Fibroblast of lung (primary cell): Measurements from ENCODE around the gene RAB5IF. TPM values are rescaled to one million over a fixed set of nuclear protein-coding genes. Genes with fewer than 3 reads are reported as not detected.
A peak's percentile ranks its signal among the peaks of the same experiment; 100 is the strongest.

ENCODE experiments used
- DNase-seq, 2 donors: peaks; one replicate each; pipeline versions ENCODE4 v3.0.0 to v3.0.0-alpha.2; 2010; ENCODE audit warnings: low read depth in 2 of 2
- H2AFZ ChIP-seq: 2 replicates; pipeline ENCODE4 v1.5.1; 2012; ENCODE audit warnings: low read length, control low read depth, inconsistent platforms
- H3K27ac ChIP-seq: 2 replicates; pipeline ENCODE4 v1.5.1; 2011; ENCODE audit warnings: low read length, control low read depth; ENCODE audit not compliant: insufficient read depth
- H3K27me3 ChIP-seq: 2 replicates; pipeline ENCODE4 v1.5.1; 2011; ENCODE audit warnings: mild to moderate bottlenecking, low read length; ENCODE audit not compliant: control insufficient read depth, insufficient read depth
- H3K36me3 ChIP-seq: 2 replicates; pipeline ENCODE4 v1.5.1; 2011; ENCODE audit warnings: low read length; ENCODE audit not compliant: control insufficient read depth, insufficient read depth
- H3K4me1 ChIP-seq: 2 replicates; pipeline ENCODE4 v1.5.1; 2011; ENCODE audit warnings: low read length; ENCODE audit not compliant: control insufficient read depth, insufficient read depth; ENCODE audit errors: extremely low read depth
- H3K4me2 ChIP-seq: 2 replicates; pipeline ENCODE4 v1.5.1; 2011; ENCODE audit warnings: low read length, control low read depth; ENCODE audit not compliant: insufficient read depth; ENCODE audit errors: extremely low read depth
- H3K4me3 ChIP-seq, 4 experiments: fragments of 200-600 bp in 1 of 4; sonication (generic) in 1 of 4; replicated peaks in 1 of 4; 2 replicates each; pipeline ENCODE4 v1.5.1; 2011 to 2016; ENCODE audit warnings: low read length in 4 of 4, low read depth in 3 of 4, mild to moderate bottlenecking in 3 of 4, control low read depth in 2 of 4, inconsistent platforms in 1 of 4, mixed read lengths in 1 of 4; ENCODE audit not compliant: insufficient read depth in 1 of 4; ENCODE audit errors: control extremely low read depth in 1 of 4
- H3K79me2 ChIP-seq: 2 replicates; pipeline ENCODE4 v1.5.1; 2012; ENCODE audit warnings: mild to moderate bottlenecking, low read length, inconsistent platforms; ENCODE audit not compliant: control insufficient read depth, insufficient read depth
- H3K9ac ChIP-seq: 2 replicates; pipeline ENCODE4 v1.5.1; 2011; ENCODE audit warnings: mild to moderate bottlenecking, low read length, control low read depth; ENCODE audit not compliant: insufficient read depth
- H3K9me3 ChIP-seq: 2 replicates; pipeline ENCODE4 v1.5.1; 2012; ENCODE audit warnings: low read depth, low read length; ENCODE audit not compliant: control insufficient read depth, insufficient read depth
- H4K20me1 ChIP-seq: 2 replicates; pipeline ENCODE4 v1.5.1; 2011; ENCODE audit warnings: low read length; ENCODE audit not compliant: control insufficient read depth, insufficient read depth; ENCODE audit errors: extremely low read depth
- EZH2 ChIP-seq: IDR thresholded peaks from 2 replicates; pipeline ENCODE4 v1.5.1; 2012; ENCODE audit warnings: low read length, control low read depth, mild to moderate bottlenecking; ENCODE audit errors: missing control alignments
- polyA plus RNA-seq, 2 donors: library from polyadenylated mRNA; depleted of rRNA in 1 of 2; stranded (reverse) in 1 of 2; unstranded in 1 of 2; fragments of >200 nt; gene quantifications; 2 replicates each; pipeline ENCODE4 v1.2.1, GENCODE V29; 2011 to 2012; ENCODE audit warnings: missing spikeins in 1 of 2
- total RNA-seq: library from RNA; depleted of rRNA; stranded (reverse); fragments of >200 nt; gene quantifications from 2 replicates; pipeline ENCODE4 v1.2.1, GENCODE V29; 2014
- TF ChIP-seq, protein P1 (sequence below), 2 donors: IDR thresholded peaks in 1 of 2; conservative IDR thresholded peaks in 1 of 2; 1 replicate in 1 of 2; 2 replicates in 1 of 2; pipeline ENCODE4 v1.5.1; 2011 to 2012; ENCODE audit warnings: low read length in 2 of 2, control low read depth in 1 of 2, inconsistent platforms in 1 of 2, low read depth in 1 of 2, mild to moderate bottlenecking in 1 of 2

Gene RAB5IF
- total and polyA plus RNA-seq, 2 donors (not counting 1 experiment from before 2014, with no cell fraction given) = 58.0 to 104 TPM

DNA sequence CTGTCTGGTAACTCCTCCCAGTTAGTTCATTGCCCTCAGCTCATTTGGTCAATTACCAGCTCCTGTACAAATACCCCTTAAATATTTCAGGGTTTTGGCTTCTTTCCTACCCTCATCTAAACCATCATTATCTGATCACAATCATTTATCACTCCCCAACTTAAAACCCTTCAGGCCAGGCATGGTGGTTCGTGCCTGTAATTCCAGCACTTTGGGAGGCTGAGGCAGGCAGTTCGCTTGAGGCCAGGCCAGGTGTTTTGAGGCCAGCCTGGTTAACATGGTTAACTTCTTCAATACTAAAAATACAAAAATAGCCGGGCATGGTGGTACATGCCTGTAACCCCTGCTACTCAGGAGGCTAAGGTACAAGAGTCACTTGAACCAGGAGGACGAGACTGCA is 22.8 kb upstream of the RAB5IF start:
- no peak overlapping the region for H3K9ac ChIP-seq
- H3K4me1 ChIP-seq = peaks cover 2% of the 10 kb centered on the region
- no peak for DNase-seq
- peaks cover 2% of the 10 kb centered on the region for H3K36me3 ChIP-seq
- TF ChIP-seq, protein P1, sequence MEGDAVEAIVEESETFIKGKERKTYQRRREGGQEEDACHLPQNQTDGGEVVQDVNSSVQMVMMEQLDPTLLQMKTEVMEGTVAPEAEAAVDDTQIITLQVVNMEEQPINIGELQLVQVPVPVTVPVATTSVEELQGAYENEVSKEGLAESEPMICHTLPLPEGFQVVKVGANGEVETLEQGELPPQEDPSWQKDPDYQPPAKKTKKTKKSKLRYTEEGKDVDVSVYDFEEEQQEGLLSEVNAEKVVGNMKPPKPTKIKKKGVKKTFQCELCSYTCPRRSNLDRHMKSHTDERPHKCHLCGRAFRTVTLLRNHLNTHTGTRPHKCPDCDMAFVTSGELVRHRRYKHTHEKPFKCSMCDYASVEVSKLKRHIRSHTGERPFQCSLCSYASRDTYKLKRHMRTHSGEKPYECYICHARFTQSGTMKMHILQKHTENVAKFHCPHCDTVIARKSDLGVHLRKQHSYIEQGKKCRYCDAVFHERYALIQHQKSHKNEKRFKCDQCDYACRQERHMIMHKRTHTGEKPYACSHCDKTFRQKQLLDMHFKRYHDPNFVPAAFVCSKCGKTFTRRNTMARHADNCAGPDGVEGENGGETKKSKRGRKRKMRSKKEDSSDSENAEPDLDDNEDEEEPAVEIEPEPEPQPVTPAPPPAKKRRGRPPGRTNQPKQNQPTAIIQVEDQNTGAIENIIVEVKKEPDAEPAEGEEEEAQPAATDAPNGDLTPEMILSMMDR (conservative IDR thresholded peaks at IDR 0.05 in 1 of 2, IDR thresholded peaks at IDR 0.05 in 1 of 2; ENCODE audit: low read depth in 1 of 2, low read length in 2 of 2) = no peak
- TF ChIP-seq EZH2 = no peak
- no peaks in the 10 kb centered on the region for H3K9me3 ChIP-seq
- no peak overlapping the region for H3K4me3 ChIP-seq
- H3K27ac ChIP-seq = no peak overlapping the region
- no peaks in the 10 kb centered on the region for H3K79me2 ChIP-seq
- H4K20me1 ChIP-seq = no peaks in the 10 kb centered on the region
- H2AFZ ChIP-seq = no peak overlapping the region
- no peak overlapping the region for H3K4me2 ChIP-seq
- no peaks in the 10 kb centered on the region for H3K27me3 ChIP-seq

DNA sequence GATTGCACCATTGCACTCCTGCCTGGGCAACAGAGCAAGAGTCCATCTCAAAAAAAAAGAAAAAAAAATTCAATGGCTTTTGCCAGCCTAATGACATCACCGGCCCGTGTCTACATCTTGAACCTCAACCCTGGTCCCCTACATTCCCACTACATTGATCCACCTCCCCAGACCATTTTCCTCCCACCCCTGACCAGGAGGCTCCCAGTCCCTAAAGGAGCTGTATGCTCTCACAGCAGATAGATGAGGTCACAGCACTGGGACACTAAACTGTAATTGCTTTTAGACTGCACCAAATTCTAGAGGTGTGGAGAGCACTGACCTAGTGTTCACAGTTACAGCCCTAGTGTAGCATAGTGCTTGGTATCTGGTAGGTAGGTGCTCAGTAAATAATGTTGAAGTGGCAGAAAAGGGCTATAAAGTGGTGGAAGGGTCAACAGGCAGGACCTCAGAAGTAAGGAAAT is 21.5 kb upstream of the RAB5IF start:
- no peak for DNase-seq
- Histone ChIP-seq H3K9ac (no peak overlapping the region), H3K9me3 (no peaks in the 10 kb centered on the region), H3K36me3 (peaks cover 2% of the 10 kb centered on the region), H3K4me3 (no peak overlapping the region), H4K20me1 (no peaks in the 10 kb centered on the region), H2AFZ (no peak overlapping the region), H3K4me2 (no peak overlapping the region), H3K27me3 (no peaks in the 10 kb centered on the region), H3K4me1 (peaks cover 2% of the 10 kb centered on the region), H3K79me2 (no peaks in the 10 kb centered on the region), H3K27ac (no peak overlapping the region)
- TF ChIP-seq, protein P1 (conservative IDR thresholded peaks at IDR 0.05 in 1 of 2, IDR thresholded peaks at IDR 0.05 in 1 of 2; ENCODE audit: low read depth in 1 of 2, low read length in 2 of 2) = no peak
- no peak for TF ChIP-seq EZH2

DNA sequence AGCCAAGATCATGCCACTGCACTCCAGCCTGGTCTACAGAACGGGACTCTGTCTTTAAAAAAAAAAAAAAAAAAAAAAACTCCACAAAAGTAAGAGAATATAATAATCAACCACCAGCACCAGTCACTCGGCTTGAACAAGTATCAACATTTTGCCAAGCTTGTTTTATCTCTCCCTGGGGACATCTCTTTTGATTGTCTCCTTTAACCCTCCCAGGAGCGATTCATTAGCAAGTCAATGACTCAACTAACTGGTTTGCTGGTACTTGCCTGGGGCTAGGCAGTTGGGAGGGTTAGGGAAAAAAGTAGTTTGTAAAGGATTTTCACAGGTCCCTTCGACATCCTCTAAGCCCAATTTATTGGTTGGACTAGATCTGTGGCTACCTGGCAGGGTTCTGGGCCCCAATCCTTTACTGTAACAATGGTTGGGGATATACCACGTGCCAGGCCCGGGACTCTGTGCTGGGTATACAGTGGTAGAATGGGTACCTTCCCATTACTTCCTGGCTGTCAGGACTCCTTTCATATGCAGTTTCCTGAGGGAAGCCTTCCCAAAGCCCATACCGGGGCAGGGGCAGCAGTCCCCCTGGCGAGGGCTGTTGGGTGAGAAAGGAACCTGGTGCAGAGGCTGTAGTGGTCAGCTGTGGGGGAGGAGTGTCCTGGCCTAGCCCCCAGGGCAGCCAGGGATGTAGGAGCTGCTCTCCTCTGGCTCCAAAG is 20.0 kb upstream of the RAB5IF start:
- no peaks in the 10 kb centered on the region for H4K20me1 ChIP-seq
- no peak overlapping the region for H3K4me2 ChIP-seq
- no peaks in the 10 kb centered on the region for H3K9me3 ChIP-seq
- H3K27ac ChIP-seq = no peak overlapping the region
- H3K79me2 ChIP-seq = no peaks in the 10 kb centered on the region
- DNase-seq = peak in 1 of 2 donors; percentile 8
- TF ChIP-seq EZH2 = no peak
- TF ChIP-seq, protein P1 (conservative IDR thresholded peaks at IDR 0.05 in 1 of 2, IDR thresholded peaks at IDR 0.05 in 1 of 2; ENCODE audit: low read depth in 1 of 2, low read length in 2 of 2) = no peak
- H3K4me1 ChIP-seq = no peaks in the 10 kb centered on the region
- H3K4me3 ChIP-seq = no peak overlapping the region
- H3K36me3 ChIP-seq = no peaks in the 10 kb centered on the region
- H3K9ac ChIP-seq = no peak overlapping the region
- H3K27me3 ChIP-seq = no peaks in the 10 kb centered on the region
- no peak overlapping the region for H2AFZ ChIP-seq
